Dedifferentiated amniotic fluid mesenchymal stem cell (primary cell): Measurements from ENCODE around the gene MXRA8.

ENCODE experiments used
- DNase-seq: peaks from one replicate; pipeline ENCODE4 v3.0.0-alpha.2; 2016; ENCODE audit errors: extremely low spot score

Gene MXRA8

GRCh38 chr1:1367315-1367714, 9.0 kb upstream of the MXRA8 start:
- DNase-seq, result no peak

- DNase-seq, result no peak
These were observed 8.3 kb upstream of the MXRA8 start for GRCh38 chr1:1366699-1367066.

- DNase-seq, result no peak
These were observed 7.7 kb upstream of the MXRA8 start for GRCh38 chr1:1365875-1366698.

- no peak for DNase-seq
These were observed 5.9 kb upstream of the MXRA8 start for GRCh38 chr1:1364266-1364665.

GRCh38 chr1:1361982-1362423, 3.6 kb upstream of the MXRA8 start:
- DNase-seq, result peak; percentile 79

GRCh38 chr1:1361233-1361981, 3.1 kb upstream of the MXRA8 start:
- no peak for DNase-seq

- DNase-seq, result peak; percentile 92
These were observed 2.3 kb upstream of the MXRA8 start for GRCh38 chr1:1360506-1361169.

GRCh38 chr1:1359664-1360468, 1.5 kb upstream of the MXRA8 start:
- DNase-seq, result peak; percentile 80

- DNase-seq, result peak; percentile 73
These were observed 931 bp upstream of the MXRA8 start for GRCh38 chr1:1359308-1359663.

- no peak for DNase-seq
These were observed 403 bp downstream of the MXRA8 start for GRCh38 chr1:1357871-1358432.

GRCh38 chr1:1356796-1357401, 1.5 kb downstream of the MXRA8 start:
- no peak for DNase-seq

- no peak for DNase-seq
These were observed 2.1 kb downstream of the MXRA8 start for GRCh38 chr1:1356166-1356795.

GRCh38 chr1:1355416-1355815, 2.9 kb downstream of the MXRA8 start:
- DNase-seq, result no peak

GRCh38 chr1:1354271-1355247, 3.8 kb downstream of the MXRA8 start:
- no peak for DNase-seq

GRCh38 chr1:1353389-1354151, 4.8 kb downstream of the MXRA8 start:
- DNase-seq, result no peak

- no peak for DNase-seq
These were observed 5.5 kb downstream of the MXRA8 start for GRCh38 chr1:1352786-1353388.

GRCh38 chr1:1351511-1352427, 6.6 kb downstream of the MXRA8 start:
- DNase-seq, result no peak
